ENCODE measurements around the gene AFF1.

Gene AFF1

GRCh38 chr4:87120010-87120409 is 185.2 kb downstream of the AFF1 start:
- Histone ChIP-seq H3K9me3 (ENCODE audit: control insufficient read depth, low read depth, low read length) (no peaks in the 10 kb centered on the region), H3K36me3 (ENCODE audit: control insufficient read depth, low read depth, low read length) (peaks cover 28% of the 10 kb centered on the region), H3K4me3 (ENCODE audit: low read length) (no peak overlapping the region), H3K27me3 (ENCODE audit: control insufficient read depth, insufficient read depth, low read length) (no peaks in the 10 kb centered on the region), H3K9ac (ENCODE audit: low read length) (no peak overlapping the region), H3K4me1 (ENCODE audit: control insufficient read depth, low read depth, low read length) (peaks cover 4% of the 10 kb centered on the region), H3K27ac (ENCODE audit: low read length) (no peak overlapping the region)

- Histone ChIP-seq H3K27ac (ENCODE audit: low read length) (no peak overlapping the region), H3K36me3 (ENCODE audit: control insufficient read depth, low read depth, low read length) (peaks cover 29% of the 10 kb centered on the region), H3K4me1 (ENCODE audit: control insufficient read depth, low read depth, low read length) (peaks cover 4% of the 10 kb centered on the region), H3K4me3 (ENCODE audit: low read length) (no peak overlapping the region), H3K27me3 (ENCODE audit: control insufficient read depth, insufficient read depth, low read length) (no peaks in the 10 kb centered on the region), H3K9me3 (ENCODE audit: control insufficient read depth, low read depth, low read length) (no peaks in the 10 kb centered on the region), H3K9ac (ENCODE audit: low read length) (no peak overlapping the region)
Measured at GRCh38 chr4:87120411-87121162, 185.8 kb downstream of the AFF1 start.

- no peaks in the 10 kb centered on the region for H3K9me3 ChIP-seq (ENCODE audit: control insufficient read depth, low read depth, low read length)
- peaks cover 4% of the 10 kb centered on the region for H3K4me1 ChIP-seq (ENCODE audit: control insufficient read depth, low read depth, low read length)
- no peak overlapping the region for H3K9ac ChIP-seq (ENCODE audit: low read length)
- H3K4me3 ChIP-seq (ENCODE audit: low read length): no peak overlapping the region
- H3K27ac ChIP-seq (ENCODE audit: low read length): peak overlapping the region; percentile 40
- H3K36me3 ChIP-seq (ENCODE audit: control insufficient read depth, low read depth, low read length): peaks cover 29% of the 10 kb centered on the region
- no peaks in the 10 kb centered on the region for H3K27me3 ChIP-seq (ENCODE audit: control insufficient read depth, insufficient read depth, low read length)
Measured at GRCh38 chr4:87121341-87122065, 186.7 kb downstream of the AFF1 start.

GRCh38 chr4:87122252-87122651 is 187.4 kb downstream of the AFF1 start:
- H3K4me3 ChIP-seq (ENCODE audit: low read length): no peak overlapping the region
- H3K4me1 ChIP-seq (ENCODE audit: control insufficient read depth, low read depth, low read length): peaks cover 4% of the 10 kb centered on the region
- no peaks in the 10 kb centered on the region for H3K27me3 ChIP-seq (ENCODE audit: control insufficient read depth, insufficient read depth, low read length)
- H3K9me3 ChIP-seq (ENCODE audit: control insufficient read depth, low read depth, low read length): no peaks in the 10 kb centered on the region
- peaks cover 31% of the 10 kb centered on the region for H3K36me3 ChIP-seq (ENCODE audit: control insufficient read depth, low read depth, low read length)
- H3K27ac ChIP-seq (ENCODE audit: low read length): no peak overlapping the region
- H3K9ac ChIP-seq (ENCODE audit: low read length): no peak overlapping the region

GRCh38 chr4:87126056-87126455 is 191.2 kb downstream of the AFF1 start:
- Histone ChIP-seq H3K27me3 (ENCODE audit: control insufficient read depth, insufficient read depth, low read length) (no peaks in the 10 kb centered on the region), H3K36me3 (ENCODE audit: control insufficient read depth, low read depth, low read length) (peaks cover 54% of the 10 kb centered on the region), H3K27ac (ENCODE audit: low read length) (no peak overlapping the region), H3K9ac (ENCODE audit: low read length) (no peak overlapping the region), H3K4me1 (ENCODE audit: control insufficient read depth, low read depth, low read length) (no peaks in the 10 kb centered on the region), H3K4me3 (ENCODE audit: low read length) (no peak overlapping the region), H3K9me3 (ENCODE audit: control insufficient read depth, low read depth, low read length) (no peaks in the 10 kb centered on the region)

GRCh38 chr4:87128006-87128705 is 193.3 kb downstream of the AFF1 start:
- no peak overlapping the region for H3K9ac ChIP-seq (ENCODE audit: low read length)
- no peaks in the 10 kb centered on the region for H3K9me3 ChIP-seq (ENCODE audit: control insufficient read depth, low read depth, low read length)
- no peak overlapping the region for H3K27ac ChIP-seq (ENCODE audit: low read length)
- no peaks in the 10 kb centered on the region for H3K27me3 ChIP-seq (ENCODE audit: control insufficient read depth, insufficient read depth, low read length)
- H3K4me1 ChIP-seq (ENCODE audit: control insufficient read depth, low read depth, low read length): no peaks in the 10 kb centered on the region
- H3K36me3 ChIP-seq (ENCODE audit: control insufficient read depth, low read depth, low read length): peaks cover 71% of the 10 kb centered on the region
- H3K4me3 ChIP-seq (ENCODE audit: low read length): no peak overlapping the region

GRCh38 chr4:87129681-87130080 is 194.9 kb downstream of the AFF1 start:
- H3K9me3 ChIP-seq (ENCODE audit: control insufficient read depth, low read depth, low read length): no peaks in the 10 kb centered on the region
- no peaks in the 10 kb centered on the region for H3K27me3 ChIP-seq (ENCODE audit: control insufficient read depth, insufficient read depth, low read length)
- H3K27ac ChIP-seq (ENCODE audit: low read length): no peak overlapping the region
- H3K4me1 ChIP-seq (ENCODE audit: control insufficient read depth, low read depth, low read length): no peaks in the 10 kb centered on the region
- no peak overlapping the region for H3K9ac ChIP-seq (ENCODE audit: low read length)
- no peak overlapping the region for H3K4me3 ChIP-seq (ENCODE audit: low read length)
- H3K36me3 ChIP-seq (ENCODE audit: control insufficient read depth, low read depth, low read length): peaks cover 84% of the 10 kb centered on the region

- no peak overlapping the region for H3K27ac ChIP-seq (ENCODE audit: low read length)
- no peaks in the 10 kb centered on the region for H3K9me3 ChIP-seq (ENCODE audit: control insufficient read depth, low read depth, low read length)
- H3K4me1 ChIP-seq (ENCODE audit: control insufficient read depth, low read depth, low read length): no peaks in the 10 kb centered on the region
- H3K27me3 ChIP-seq (ENCODE audit: control insufficient read depth, insufficient read depth, low read length): no peaks in the 10 kb centered on the region
- peaks cover 79% of the 10 kb centered on the region for H3K36me3 ChIP-seq (ENCODE audit: control insufficient read depth, low read depth, low read length)
- no peak overlapping the region for H3K4me3 ChIP-seq (ENCODE audit: low read length)
- H3K9ac ChIP-seq (ENCODE audit: low read length): no peak overlapping the region
Measured at GRCh38 chr4:87130985-87131703, 196.3 kb downstream of the AFF1 start.

- Histone ChIP-seq H3K27me3 (ENCODE audit: control insufficient read depth, insufficient read depth, low read length) (no peaks in the 10 kb centered on the region), H3K4me1 (ENCODE audit: control insufficient read depth, low read depth, low read length) (no peaks in the 10 kb centered on the region), H3K4me3 (ENCODE audit: low read length) (no peak overlapping the region), H3K27ac (ENCODE audit: low read length) (no peak overlapping the region), H3K36me3 (ENCODE audit: control insufficient read depth, low read depth, low read length) (peaks cover 80% of the 10 kb centered on the region), H3K9ac (ENCODE audit: low read length) (no peak overlapping the region), H3K9me3 (ENCODE audit: control insufficient read depth, low read depth, low read length) (no peaks in the 10 kb centered on the region)
Measured at GRCh38 chr4:87132035-87132434, 197.2 kb downstream of the AFF1 start.

- Histone ChIP-seq H3K27me3 (ENCODE audit: control insufficient read depth, insufficient read depth, low read length) (no peaks in the 10 kb centered on the region), H3K36me3 (ENCODE audit: control insufficient read depth, low read depth, low read length) (peaks cover 76% of the 10 kb centered on the region), H3K27ac (ENCODE audit: low read length) (no peak overlapping the region), H3K4me3 (ENCODE audit: low read length) (no peak overlapping the region), H3K9me3 (ENCODE audit: control insufficient read depth, low read depth, low read length) (no peaks in the 10 kb centered on the region), H3K9ac (ENCODE audit: low read length) (no peak overlapping the region), H3K4me1 (ENCODE audit: control insufficient read depth, low read depth, low read length) (no peaks in the 10 kb centered on the region)
Measured at GRCh38 chr4:87133183-87133582, 198.4 kb downstream of the AFF1 start.

- H3K9me3 ChIP-seq (ENCODE audit: control insufficient read depth, low read depth, low read length): no peaks in the 10 kb centered on the region
- H3K4me1 ChIP-seq (ENCODE audit: control insufficient read depth, low read depth, low read length): no peaks in the 10 kb centered on the region
- H3K4me3 ChIP-seq (ENCODE audit: low read length): no peak overlapping the region
- H3K27ac ChIP-seq (ENCODE audit: low read length): no peak overlapping the region
- peaks cover 67% of the 10 kb centered on the region for H3K36me3 ChIP-seq (ENCODE audit: control insufficient read depth, low read depth, low read length)
- no peak overlapping the region for H3K9ac ChIP-seq (ENCODE audit: low read length)
- no peaks in the 10 kb centered on the region for H3K27me3 ChIP-seq (ENCODE audit: control insufficient read depth, insufficient read depth, low read length)
Measured at GRCh38 chr4:87134122-87134521, 199.3 kb downstream of the AFF1 start.

Measured in iPS-18a (cell line).